NCI-H526 treated with DMSO at 0.1 percent for 48 hours (cell line): ENCODE results near the gene FREM2.
A peak's percentile ranks its signal among the peaks of the same experiment; 100 is the strongest.

Source experiments
- DNase-seq: peaks from one replicate; lab custom pipeline; 2025; lab: John Stamatoyannopoulos, UW

FREM2 gene

DNA sequence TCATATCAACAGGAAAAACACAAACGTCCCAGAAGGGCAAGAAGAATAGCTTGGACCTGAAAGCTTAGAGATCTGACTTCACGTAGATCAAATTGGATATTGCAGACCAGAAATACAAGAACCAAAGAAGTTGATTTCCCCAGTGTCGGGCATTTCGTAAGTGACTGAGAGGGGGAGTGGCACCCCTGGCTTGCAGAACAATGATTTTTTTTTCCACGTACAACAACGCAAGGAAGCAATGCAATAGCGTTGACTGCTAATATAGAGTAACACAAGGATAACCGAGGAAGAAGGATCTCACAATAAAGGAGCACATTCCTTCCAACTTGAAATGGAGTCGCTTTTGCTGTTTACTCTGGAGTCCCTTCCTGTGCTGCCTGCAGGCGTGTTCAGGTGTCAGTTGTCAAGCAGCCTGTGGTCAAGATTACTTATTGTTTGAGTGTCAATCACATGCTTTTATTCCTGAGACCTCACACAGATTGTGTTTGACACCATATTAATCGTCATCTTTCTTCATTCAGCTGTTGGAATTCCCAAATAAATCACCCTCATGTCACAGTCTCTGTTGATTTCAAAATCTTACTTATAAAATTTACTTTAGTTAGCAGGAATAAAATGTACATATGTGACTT lies 139.4 kb downstream of the FREM2 start:
- no peak for DNase-seq

DNA sequence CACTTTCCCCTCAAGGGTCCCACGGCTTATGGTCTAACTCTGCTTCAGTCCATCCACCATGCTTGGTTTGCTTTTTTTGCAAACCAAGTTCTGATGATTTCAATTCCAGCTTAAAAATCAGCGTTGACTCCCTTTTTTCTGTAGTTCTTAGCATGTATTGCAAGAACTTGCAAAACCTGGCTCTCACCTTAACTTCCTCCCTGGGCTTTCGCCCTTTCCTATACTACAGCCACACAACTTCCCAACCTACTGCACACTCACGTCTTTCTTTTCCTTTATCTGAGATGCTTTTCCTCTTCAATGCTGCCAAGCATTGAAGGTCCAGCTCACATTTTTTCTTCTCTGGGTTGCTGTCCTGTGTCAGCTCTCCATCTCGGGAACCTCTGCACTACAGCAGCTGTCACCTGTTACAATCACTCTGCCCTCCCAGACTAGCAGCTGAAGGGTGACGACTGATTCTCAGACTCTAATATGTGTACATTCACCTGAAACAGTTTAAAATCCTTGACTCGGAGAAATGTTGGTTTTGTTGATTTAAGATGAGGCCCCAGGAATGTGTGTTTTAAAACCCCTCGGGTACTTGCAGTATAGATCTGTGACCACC lies 143.7 kb downstream of the FREM2 start:
- DNase-seq = no peak

DNA sequence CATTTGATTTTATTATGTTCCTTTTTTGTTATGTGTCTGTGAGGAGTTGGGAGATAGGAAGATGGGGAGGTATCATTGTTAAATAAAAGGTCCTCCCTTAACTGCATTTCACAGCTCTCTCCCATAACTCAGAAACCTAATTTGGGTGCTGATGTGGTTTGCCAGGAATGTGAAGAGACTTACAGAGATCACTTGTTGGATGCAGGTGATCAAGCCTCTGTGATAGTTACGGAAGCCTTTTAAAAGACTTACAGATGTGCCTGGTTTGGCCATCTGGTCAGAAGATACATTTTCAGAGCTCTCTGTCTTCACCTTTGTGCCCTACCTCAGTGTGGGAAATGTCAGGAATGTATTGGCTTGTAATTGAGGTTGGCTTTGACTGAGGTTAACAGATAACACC lies 157.7 kb downstream of the FREM2 start:
- no peak for DNase-seq

DNA sequence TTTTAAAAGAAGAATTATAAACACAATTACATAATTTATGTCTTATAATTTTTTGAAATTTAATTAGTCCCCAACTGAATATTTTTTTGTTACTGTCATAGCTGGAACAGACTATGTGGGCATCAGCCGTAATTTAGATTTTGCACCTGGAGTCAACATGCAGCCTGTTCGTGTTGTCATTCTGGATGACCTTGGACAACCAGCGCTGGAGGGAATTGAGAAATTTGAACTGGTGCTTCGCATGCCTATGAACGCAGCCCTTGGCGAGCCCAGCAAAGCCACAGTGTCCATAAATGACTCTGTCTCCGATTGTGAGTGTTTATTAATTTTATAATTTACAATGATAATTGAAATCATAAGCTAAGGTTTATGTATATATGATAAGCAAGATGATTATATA lies 161.5 kb downstream of the FREM2 start:
- no peak for DNase-seq

DNA sequence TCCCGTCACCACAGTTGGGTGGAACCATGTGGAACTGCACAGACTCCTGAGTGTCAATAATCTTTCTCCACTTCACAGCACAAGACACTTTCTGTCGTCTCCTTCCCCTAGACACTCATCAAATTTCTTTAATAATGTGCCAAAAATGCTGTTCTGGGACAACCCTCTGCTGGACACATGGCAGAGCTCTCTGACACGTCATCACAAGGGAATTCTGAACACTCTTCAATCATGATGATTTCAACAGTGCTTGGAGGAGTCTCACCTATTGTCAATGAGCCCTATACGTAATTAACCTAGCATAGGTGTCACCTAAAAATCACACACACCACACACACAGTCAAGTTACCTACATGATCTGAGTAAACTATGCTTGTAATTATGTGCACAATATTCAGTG lies 162.4 kb downstream of the FREM2 start:
- DNase-seq = no peak

DNA sequence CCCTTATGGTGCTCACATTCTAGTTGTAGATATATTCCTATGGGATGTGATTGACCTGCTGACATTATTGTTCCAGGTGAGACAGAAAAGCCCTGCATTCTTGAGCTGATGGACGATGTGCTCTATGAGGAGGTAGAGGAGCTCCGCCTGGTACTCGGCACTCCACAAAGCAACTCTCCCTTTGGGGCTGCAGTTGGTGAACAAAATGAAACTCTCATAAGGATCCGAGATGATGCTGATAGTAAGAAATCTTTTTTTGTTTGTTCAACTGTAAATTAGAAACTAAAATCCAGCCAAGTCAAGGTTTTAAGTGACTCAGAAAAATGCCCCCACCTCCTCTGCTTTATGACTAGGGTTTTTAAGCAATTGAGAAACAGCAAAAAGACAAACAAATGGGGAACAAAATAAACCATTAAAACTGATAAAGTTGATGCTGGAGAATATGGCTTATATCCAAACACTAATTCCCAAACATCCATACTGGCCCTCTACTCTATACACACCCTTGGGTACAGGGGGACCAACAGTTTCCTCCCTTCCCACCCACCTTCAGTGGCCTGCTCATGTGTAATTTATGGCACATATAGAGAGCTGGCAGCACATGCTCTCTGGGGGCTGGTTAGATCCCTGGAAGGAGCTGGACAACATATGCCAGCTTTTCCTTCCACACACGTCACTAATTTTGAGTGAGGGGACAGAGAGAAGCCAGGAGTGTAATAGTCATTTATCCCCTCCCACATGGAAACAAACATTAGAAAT lies 164.2 kb downstream of the FREM2 start:
- DNase-seq = no peak

DNA sequence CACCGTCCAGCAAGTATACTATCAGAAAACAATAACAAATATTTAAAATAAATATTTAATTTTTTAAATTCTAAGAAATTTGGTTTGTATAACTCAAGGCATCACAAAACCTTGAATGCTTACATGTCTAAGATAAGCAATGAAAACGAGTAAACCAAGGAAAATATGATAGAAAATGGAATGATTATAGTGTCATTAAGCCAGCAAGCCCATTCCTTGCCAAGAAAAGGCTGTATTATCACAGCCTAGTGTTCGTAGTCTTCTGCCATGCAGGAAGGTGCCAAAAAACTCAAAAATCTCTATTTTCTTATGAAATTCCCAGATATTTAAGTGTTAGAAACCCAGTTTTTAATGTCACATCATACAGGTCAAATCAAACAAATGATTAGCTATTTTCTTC lies 167.3 kb downstream of the FREM2 start:
- DNase-seq = no peak

DNA sequence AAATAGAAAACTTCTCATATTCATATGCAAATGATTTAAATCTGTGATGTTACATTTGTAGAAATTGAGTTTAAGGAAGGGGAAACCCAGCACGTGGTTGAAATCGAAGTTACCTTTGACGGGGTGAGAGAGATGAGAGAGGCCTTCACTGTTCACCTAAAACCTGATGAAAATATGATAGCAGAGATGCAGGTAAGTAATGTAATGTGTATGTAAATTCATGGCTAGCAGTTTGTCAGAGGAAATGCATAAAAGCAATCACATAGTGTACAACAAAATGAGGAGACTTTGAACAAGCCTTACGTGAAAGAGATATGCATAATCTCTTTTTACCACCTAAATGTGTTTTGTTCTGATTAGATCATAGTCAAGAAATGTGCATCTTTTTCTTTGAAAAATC lies 169.2 kb downstream of the FREM2 start:
- DNase-seq = no peak

DNA sequence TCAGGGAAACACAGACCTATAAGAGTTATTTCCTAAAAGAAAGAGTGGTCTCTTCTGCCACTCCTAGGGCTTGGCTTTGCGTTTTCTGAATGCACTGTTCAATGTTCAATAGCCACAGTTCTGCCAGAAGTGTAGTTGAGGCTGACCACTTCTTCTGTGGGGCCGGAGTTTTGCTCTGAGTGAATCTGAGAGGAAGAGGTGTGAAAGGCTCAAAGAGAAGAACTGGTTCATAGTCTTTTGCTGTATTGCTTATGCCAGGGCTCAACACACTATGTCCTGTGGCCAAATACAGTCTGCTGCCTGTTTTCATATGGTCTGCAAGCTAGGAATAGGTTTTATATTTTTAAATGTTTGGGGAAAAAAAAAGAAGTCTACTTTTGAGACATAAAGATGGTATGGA lies 175.6 kb downstream of the FREM2 start:
- no peak for DNase-seq

DNA sequence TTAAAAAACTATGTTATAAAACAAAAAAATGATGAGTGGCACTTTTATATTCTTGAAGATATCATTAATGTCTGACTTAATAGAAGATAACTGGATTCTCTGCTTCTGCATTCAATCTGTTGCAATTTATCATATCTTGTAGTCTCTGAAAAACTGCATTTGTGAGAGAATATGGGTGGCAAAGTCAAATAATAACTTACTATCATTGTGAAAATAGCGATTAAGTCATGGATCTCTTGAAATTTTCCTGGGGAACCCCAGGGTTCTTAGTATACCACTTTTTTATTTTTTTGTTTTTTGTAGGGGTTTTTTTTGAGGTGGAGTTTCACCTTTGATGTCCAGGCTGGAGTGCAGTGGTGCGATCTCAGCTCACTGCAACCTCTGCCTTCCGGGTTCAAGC lies 176.7 kb downstream of the FREM2 start:
- no peak for DNase-seq

DNA sequence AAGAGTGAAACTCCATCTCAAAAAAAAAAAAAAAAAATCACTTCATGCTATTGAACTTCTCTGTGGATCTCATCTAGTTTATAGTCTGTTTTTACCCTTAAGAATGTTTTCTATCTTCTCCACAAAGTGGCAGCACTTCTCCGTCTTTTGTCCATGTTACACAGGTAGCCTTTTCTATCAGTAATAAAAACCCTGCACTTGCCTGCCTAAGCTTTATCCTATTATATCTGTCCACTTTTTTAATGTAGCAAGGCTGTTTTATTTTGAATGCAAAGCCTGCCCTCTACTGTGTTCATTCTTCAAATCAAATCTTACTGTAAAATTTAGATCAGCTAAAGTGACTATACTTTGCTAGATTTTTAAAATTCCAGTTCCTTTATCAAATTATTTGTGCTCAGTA lies 179.8 kb downstream of the FREM2 start:
- no peak for DNase-seq

DNA sequence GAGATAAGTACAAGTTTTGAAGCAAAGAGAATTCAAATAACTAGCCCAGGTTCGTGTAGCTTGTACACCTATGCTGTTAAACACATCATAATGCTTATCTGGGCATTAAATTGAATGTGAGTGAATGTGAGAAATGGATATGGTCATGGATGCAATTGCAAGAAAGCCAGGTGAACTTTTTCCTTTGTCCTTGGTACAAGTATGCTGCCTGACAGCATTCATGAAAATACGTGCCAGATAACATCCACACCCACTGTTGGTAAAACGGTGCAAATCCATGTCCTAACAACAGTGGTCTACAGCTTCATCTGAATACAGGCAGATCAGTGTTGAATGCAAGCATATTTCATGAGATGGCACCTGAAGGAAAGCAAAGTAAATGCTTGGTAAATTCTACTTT lies 181.5 kb downstream of the FREM2 start:
- no peak for DNase-seq

DNA sequence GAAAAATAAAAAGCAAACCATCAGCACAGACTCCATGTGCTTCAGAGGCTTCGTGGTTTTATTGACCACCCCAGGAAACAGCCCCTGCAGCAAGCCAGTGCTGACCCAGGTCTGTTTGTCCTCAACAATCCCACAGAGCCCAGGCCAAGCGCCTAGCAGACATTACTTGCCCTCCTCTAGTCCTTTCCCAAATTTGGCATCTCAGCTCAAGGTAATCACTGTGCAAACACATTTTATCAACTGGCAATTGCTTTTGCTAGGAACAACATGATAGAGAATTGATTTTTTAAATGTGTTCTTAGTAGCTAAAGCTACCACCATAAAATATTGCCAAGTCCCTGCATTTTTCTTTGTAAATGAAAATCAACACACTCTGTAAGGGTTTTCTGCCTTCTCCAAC lies 182.0 kb downstream of the FREM2 start:
- no peak for DNase-seq

DNA sequence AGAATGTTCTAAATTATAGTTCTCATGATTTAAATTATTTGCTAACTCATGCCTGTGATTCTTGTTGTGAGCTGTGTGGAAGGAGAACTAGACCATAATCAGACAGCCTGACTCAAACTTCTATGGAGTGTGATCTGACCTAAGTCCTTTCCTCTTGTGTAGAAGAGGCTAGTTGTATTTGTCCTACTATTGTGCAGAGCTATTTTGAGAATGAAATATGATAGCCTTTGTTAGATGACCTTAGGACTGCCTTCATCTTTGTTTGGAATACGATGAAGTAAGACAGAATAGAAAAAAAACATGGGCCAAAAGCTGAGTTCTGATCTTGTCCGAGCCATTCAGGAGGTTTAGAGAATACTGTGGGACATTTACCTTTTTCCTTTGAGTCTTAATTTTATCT lies 184.4 kb downstream of the FREM2 start:
- no peak for DNase-seq

DNA sequence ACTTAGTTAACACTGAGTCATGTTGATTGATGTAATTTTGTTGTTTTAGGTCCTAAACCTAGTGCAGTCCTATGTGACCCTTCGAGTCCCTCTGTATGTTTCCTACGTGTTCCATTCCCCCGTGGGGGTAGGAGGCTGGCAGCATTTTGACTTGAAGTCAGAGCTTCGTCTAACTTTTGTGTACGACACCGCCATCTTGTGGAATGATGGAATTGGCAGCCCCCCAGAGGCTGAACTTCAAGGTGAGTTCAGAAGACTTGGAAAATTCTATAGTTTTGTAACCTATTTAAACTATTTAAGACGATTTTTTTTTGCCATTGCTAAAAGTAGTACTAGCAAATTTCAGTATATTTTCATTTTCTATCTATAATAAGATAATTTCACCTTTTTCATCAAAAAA lies 185.8 kb downstream of the FREM2 start:
- peak; percentile 16 for DNase-seq

DNA sequence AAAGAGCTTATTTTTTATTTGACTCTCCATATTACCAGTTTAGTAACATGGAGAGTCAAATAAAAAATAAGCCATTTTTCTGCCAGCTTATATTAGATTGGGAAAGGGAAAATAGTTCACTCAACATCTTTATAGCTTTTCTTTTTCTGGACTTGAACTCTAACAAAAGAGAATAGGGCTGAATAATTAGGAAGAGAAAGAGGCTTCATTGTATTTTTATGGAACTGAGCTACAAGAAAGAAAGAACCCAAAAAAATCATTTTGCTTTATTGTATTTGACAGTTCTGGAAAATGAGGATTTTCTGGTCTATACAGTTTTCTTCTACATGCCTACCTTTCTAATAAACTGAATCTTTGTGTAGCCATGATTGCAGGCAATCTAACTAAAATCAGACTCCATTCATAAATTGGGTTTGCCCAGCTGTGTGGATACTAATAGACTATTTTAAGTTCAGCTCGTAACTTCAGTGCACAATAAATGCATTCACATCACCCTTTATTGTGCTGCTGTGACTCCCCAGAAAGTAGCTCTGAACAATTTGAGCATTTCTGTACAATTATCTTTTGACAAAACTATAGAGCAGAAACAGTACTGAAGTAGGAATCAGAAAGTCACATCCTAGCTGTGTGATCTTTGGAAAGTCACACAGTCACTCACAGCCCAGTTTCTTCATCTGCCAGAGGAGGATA lies 188.5 kb downstream of the FREM2 start:
- DNase-seq = no peak

DNA sequence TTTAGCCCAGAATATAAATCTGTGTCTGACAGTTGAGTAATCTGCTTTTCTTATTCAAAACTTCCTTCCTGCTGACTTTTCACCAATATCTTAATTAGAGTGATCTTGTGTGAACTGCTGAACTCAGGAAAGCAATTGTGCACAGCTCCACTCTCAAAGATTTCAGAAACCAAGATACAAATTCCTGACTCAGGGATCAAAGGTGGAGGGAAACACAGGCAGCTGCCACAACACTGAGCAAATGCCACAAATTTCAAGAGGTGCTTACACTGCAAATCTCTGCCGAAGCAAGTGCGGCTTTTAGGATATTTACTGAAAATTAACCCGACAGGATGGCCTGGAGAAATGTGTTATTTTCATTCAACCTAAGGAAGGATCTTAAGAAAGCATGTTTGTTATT lies 192.4 kb downstream of the FREM2 start:
- DNase-seq = no peak

DNA sequence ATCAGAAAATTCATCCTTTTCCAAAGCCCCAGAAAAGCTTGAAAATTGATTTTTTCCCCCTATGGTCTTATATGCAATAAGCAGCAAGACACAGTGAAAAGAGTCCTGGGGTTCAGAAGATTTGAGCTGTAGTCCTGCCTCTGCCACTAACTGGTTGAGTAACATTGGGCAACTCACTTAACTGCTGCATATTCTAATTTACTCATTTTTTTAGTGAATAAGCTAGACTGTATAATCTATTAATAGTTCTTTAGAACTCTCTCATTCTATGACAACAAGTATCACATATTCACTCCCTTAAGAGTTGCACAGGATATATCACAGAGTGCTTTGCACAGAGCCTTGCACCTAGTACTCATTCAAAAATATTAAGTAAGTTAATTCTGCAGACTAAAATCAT lies 192.9 kb downstream of the FREM2 start:
- no peak for DNase-seq

DNA sequence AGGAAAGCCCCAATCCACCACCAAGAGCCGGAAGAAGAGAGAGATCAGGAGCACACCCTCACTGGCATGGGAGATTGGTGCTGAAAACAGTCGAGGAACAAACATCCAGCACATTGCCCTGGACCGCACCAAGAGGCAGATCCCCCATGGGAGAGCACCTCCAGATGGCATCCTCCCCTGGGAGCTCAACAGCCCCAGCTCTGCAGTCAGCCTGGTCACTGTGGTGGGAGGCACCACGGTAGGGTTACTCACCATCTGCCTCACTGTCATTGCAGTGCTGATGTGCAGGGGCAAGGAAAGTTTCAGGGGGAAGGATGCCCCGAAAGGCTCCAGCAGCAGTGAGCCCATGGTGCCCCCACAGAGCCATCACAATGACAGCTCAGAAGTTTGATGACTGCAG lies 193.5 kb downstream of the FREM2 start:
- no peak for DNase-seq

DNA sequence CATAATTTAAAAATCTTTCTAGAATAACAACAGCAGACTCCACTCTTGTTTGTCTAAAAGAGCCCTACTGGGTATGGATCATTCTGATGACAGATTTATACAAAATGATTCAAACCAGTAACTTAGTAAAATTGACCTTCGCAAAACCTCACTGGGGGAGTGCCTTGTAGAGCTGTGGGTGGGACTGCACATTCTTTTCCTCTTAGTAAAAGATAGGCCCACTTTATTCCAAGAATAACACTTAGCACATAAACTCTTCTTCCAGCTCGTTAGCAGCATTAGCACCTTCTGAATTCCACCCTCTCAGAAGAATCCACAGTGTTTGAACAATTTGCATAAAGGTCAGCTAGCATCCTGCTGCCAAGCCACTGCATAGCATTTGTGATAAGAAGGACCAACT lies 196.9 kb downstream of the FREM2 start:
- peak; percentile 17 for DNase-seq

DNA sequence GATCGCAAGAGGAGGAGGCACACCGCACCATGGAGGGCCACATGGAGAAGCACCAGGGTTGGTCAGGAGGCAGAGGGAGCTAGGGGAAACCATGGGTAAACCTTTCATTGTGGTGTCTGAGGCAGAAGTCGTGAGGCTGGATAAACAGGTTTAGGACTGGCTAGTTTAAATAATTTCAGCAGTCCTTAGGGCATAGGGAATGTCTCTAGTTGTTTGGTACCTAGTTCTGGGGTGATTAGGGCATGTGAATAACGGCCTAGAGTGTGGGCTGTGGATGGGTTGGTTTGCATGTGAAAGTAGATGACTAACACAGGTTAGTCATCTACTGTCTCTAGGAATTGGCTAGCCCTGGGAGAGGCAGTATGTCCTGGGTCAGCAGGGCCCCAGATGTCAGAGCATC lies 201.4 kb downstream of the FREM2 start:
- DNase-seq = no peak

DNA sequence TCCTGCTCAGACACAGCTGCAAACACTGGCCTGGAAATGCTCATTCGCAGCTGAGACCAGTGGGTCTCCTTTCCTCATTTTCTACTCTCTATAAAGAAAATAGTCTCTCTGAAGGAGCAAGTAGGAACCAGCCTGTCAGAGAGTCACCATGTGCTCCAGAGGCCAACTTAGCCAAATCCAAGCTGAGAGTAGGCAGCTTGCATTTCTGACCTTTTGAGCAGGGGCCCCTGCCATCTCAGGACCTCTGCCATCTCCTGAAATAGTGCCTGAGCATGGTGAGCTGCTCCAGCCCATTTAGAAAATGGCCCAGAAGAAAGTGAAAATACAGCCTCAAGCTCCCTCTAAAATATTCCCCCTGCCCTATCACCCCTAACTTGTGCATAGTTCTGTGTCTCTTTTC lies 208.2 kb downstream of the FREM2 start:
- DNase-seq = no peak

DNA sequence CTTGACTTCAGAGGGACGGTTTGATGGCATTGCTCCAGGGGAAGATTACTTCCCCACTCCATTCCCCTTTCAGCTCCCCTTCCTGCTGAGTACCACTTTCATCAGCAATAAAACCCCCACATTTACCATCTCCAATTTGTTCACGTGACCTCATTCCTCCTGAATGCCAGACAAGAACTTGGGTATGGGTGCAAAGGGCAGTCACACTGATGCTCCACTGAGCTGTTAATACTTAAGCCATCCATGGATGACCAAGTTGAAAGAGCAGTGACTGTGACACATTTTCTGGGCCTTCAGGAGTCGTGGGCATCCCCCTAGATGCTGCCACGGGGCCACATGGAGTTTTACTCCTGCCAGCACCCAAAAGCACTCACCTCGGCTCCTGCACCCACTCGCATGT lies 210.6 kb downstream of the FREM2 start:
- DNase-seq = no peak
